Measurements from ENCODE around the gene HRAS.
"Not testable (repeated sequence)": the region's sequence is repeated elsewhere in the genome, so short reads cannot be mapped to it uniquely, and the experiment has no call there.

The HRAS gene

DNA sequence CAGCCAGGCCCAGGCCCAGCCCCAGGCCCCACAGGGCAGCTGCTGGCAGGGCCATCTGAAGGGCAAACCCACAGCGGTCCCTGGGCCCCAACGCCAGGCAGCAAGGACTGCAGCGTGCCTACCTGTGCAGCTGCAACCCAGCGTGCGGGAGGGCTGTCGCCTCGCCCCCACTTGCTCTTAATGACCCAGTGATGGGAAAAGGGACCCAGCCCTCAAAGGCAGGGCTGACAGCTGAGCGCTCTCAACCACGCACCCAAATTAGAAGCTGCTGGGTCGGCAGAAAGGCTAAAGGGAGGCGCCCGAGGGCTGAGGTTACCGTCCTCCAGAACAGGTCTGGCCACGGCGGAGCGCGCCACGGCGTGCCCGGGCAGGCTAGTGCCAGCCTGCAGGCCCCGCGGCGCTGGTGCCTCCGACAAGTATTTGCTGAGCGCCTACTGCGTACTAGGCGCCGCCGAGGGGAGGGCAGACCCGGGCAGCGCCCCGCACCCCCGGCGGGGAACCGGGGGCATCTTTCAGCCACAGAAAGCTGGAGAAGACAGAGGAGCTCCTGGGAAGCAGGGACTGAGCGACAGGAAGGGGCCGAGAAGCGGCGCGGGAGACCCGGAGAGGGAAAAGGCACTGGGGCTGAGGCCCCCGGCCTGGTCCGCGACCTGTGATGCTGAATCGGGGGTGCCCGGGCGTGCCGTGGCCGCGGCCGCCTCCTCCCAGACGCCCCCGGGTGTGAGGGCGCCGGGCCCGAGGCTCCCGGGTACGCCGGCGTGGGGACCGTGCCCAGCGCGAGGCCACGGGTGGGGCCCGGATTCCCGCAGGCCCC, 773 bp downstream of the HRAS start:
- DNase-seq (ENCODE audit: low read depth, low spot score): peak; percentile 61

DNA sequence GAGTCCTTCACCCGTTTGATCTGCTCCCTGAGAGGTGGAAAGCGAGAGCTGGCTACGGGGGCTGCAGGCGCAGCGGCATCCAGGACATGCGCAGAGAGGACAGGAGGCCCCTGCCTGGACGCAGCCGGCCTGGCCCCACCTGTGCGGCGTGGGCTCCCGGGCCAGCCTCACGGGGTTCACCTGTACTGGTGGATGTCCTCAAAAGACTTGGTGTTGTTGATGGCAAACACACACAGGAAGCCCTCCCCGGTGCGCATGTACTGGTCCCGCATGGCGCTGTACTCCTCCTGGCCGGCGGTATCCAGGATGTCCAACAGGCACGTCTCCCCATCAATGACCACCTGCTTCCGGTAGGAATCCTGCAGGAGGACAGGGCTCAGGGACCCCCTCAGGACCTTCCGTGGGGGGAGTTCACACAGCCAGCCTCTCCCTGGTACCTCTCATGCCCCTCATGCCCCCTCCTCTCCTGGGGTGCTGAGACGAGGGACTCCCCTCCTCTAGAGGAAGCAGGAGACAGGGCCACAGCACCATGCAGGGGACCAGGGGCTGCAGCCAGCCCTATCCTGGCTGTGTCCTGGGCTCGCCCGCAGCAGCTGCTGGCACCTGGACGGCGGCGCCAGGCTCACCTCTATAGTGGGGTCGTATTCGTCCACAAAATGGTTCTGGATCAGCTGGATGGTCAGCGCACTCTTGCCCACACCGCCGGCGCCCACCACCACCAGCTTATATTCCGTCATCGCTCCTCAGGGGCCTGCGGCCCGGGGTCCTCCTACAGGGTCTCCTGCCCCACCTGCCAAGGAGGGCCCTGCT, 1.6 kb downstream of the HRAS start:
- no peak for DNase-seq (ENCODE audit: low read depth, low spot score)

DNA sequence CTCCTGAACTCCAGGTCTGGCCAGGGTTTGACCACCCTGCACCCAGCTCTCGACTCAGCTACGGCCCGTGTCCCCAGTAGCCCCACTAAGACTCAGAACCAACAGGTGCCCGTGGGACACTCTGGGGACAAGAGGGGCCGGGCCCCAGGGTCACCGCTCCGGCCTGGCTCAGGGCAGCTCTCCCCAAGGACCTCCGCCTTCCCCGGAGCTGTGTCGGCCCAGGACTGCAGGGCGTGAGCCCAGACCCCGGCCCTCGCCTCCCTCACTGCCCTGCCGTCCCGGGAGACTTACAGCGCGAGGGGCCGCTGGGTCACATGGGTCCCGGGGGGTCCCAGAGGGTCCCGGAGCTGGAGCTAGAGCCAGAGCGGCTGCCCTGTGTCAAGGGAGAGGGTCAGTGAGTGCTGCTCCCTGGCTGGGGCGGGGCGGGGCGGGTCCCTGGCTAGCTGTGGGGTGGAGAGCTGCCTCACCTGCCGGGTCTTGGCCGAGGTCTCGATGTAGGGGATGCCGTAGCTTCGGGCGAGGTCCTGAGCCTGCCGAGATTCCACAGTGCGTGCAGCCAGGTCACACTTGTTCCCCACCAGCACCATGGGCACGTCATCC, 2.3 kb downstream of the HRAS start:
- DNase-seq (ENCODE audit: low read depth, low spot score): no peak

DNA sequence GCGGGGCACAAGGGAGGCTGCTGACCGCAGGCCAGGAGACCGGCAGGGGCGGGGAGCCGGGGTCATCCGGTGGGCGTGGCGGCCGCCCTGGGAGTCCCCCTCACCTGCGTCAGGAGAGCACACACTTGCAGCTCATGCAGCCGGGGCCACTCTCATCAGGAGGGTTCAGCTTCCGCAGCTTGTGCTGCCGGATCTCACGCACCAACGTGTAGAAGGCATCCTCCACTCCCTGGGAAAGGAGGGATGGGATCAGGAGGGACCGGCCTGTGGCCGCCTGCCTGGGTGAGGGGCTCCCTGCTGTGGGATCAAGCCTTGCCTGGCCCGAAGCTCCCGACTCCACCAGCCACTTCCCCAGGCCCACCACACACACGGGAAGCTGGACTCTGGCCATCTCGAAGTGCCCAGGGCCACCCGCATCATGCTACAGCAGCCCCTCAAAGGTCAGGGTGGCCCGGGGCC, 2.8 kb downstream of the HRAS start:
- no peak for DNase-seq (ENCODE audit: low read depth, low spot score)

DNA sequence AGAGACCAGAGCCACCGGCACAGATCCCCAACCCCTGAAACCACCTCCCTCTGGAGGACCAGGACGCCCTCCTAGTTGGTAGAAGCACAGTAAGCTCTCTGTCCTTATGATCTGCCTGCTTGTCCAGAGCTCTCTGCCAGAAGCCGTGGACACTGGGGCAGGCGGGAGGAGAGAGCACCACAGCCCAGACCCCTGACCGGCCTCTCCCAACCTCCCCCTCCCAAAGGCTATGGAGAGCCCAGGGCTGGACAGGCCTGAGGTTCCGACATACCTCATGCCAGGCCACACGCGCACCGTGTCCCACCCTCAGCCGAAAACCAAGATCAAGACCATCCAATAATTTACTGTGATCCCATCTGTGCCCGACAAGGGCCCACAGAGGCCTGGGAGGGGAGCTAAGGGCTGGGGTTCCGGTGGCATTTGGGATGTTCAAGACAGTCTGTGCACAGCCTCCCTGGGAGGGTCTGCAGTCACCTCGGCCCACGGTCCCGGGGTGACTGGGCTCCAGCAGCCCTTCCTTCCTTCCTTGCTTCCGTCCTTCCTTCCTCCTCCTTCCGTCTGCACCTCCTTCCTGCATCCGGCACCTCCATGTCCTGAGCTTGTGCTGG, 3.4 kb downstream of the HRAS start:
- no peak for DNase-seq (ENCODE audit: low read depth, low spot score)

DNA sequence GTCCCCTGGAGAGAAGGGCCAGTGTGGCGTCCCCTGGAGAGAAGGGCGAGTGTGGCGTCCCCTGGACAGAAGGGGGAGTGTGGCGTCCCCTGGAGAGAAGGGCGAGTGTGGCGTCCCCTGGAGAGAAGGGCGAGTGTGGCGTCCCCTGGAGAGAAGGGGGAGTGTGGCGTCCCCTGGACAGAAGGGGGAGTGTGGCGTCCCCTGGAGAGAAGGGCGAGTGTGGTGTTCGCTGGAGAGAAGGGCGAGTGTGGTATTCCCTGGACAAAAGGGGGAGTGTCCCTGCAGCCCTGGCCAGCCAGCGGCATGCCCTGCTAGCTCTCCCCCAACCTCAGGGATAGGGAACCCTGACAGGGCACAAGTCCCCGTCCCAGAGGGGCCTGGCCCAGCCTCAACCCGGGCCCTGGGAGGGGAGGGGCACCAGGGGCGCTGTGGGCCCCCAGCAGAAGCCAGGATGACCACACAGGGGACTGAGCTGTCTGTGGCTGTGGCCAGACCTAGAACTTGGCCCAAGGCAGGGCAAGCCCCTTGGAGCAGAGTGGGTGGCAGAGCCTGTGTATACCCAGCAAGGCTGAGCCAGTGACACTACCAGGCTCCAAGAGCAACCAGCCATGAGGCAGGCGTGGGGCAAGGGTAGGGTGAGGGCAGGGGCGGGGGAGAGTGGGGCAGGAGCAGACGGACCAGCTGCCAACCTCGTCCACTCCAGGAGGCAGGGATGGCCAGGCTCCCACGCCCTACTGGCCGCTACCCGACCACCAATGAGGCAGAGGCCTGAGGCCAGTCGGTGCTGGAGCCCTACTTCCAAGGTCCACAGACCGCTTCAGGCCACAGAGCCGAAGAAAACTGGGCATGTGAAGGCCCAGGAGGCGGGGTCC, 4.2 kb downstream of the HRAS start:
- no peak for DNase-seq (ENCODE audit: low read depth, low spot score)

DNA sequence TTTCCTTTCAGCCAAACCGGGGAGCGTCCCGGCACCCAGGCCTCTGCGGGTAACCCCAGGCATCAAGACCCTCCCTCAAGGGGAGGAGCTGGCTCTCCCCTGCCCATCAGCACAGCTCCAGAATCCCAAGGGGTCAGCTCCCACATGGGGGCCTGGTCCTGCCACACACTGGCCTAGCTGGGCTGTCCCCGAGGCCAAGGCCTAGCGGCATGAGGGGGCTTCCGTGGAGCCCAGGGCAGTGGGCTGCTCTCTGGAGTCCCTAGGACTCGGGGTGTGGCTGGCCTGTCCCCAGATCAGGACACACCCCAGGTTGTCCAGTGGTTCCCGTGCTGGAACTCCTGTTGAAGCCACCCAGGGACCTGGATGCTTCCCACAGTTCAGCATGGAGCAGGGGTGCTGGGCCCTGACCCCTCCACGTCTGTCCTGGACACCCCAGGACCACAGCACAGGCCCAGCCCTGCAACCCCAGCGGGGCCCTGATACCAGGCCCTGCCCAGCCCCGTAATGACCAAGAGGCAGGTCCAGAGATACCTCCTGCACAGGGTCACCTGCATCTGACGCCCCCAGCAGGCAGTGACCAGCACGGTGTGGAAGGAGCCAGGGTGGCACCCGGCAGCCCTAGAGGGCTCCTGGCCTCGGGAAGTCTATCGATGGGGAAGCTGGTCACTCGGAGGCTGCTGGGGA, 5.5 kb downstream of the HRAS start:
- no peak for DNase-seq (ENCODE audit: low read depth, low spot score)

DNA sequence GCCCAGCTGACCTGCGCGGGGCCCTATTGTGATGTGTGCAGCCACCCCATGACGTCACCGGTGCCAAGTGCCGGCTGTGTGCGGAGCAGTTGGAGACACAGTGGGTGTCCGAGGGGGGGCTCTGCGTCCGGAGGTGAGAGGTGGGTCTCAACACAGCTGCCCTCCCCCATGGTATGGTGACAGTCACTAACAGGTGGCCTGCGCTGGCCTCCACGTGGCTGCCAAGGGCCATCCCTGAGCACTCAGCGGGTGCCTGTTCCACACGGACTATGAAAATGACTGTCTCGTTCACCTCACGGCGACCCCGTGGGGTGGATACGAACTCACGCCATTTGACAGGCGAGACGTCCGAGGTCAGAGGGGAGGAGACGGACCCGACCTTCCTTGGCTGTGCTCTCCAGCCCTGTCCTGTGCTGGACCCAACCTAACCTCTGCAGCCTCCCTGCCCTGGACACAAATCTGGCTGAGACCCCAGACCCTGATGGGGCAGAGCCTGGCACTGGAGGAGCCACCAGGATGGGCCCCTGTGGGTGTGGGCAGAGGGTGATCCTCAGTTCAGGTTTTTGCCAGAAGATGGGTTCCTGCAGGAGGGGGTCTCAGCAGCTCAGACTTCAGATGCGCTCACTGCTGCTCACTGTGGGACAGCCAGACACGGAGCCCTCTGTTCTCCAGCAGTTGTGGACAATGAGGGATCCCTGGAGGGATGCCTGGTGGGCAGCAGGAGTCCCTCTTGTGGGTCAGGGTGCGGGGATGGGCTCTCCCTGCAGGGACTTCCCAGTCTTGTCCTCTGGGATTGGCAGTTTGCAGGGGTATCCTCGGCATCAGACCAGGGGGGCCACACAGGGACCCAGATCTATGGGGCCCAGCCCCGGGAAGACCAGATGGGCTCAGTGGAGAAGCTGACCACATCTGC, 6.3 kb downstream of the HRAS start:
- DNase-seq (ENCODE audit: low read depth, low spot score): no peak

DNA sequence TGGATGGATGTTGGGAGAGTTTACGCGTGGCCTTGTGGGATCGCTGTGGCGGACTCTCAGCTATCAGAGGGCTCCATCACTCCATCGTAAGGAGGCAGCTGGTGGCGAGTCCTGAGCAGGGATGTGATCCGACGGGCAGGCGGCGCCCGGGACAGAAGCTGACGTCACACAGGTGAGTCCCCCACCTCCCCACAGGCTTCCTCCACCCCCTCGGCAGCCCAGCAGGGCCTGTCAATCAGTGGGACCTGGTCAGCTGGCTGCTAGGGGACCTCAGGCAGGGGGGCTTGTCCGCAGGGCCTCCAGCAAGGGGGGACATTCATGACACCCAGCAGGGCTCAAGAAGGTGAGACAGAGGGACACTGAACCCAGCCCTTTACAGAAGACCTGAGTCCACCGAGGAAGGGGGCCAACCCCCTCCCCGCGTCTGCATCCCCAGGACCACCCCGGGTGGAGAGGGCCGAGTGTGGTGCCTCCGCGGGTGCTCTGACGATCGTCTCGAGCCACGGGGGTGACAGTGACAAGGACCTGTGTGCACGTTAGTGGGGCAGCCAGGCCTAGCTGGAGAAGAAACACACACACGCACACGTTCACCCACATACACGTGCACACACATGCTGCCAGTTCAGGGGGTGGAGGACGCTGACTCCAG, 7.1 kb downstream of the HRAS start:
- DNase-seq (ENCODE audit: low read depth, low spot score): no peak

DNA sequence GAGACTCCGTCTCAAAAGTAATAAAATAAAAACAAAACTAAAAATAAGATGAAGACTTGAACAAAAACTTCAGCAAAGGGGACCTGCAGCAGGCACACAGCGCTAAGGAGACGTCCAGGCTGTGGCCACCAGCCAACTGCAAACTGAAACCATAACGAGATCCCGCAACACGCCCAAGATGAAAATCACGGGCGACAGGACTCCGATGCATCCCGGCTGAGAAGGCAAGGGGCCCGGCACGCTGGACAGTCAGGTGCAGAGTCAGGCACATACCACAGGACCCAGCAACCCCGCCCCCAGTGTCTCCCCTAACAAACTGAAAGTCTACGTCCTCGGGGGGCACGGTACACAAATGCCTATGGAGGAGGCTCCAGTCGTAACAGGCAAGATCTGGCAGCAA, 9.2 kb downstream of the HRAS start:
- no peak for DNase-seq (ENCODE audit: low read depth, low spot score)

DNA sequence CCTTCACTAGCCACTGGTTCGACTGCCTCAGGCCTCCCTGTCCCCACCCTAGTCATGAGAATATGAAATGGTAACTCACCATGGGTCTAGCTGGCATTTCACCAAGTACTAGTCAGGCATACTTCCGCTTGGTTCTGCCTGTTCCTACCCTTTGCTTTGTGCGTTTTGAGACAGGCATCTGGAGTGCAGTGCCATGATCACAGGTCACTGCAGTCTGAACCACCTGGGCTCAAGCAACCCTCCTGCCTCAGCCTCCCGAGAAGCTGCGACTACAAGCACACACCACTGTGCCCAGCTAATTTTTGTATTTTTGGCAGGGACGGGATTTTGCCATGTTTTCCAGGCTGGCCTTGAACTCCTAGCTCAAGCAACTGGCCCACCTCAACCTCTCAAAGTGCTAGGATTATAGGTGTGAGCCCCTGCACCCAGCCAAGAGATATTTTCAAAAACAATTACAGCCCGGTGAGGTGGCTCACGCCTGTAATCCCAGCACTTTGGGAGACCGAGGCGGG, 14.1 kb downstream of the HRAS start:
- no peak for DNase-seq (ENCODE audit: low read depth, low spot score)

DNA sequence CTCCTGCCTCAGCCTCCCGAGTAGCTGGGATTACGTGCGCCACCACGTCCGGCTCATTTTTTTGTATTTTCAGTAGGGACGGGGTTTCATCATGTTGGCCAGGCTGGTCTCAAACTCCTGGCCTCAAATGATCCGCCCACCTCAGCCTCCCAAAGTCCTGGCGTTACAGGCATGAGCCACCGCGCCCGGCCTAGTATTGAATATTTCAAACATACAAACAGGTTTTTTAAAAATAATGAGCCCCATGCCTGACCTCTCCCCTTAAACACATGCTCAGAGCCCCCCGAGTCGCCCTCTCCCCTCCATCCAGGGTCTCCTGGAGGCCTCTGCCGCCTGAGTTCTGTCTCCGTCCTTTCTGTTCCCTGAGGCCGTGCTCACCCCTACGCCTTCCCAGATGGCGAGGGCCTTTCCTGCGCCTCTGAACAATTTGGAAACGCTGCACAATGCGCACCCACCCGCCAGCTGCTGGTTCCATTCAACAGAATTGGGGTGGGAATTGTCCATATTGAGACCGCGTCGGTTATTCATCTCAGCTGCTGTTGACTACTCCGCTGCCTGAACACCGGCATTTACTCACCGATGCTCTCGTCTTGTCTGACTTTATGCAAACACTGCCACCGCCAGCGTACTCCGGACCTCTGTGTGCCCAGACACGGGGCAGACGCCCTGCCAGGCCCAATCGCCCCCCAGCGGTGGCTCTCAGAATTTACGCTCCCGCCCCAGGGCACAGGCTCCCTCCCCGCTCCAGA, 14.8 kb downstream of the HRAS start:
- no peak for DNase-seq (ENCODE audit: low read depth, low spot score)

DNA sequence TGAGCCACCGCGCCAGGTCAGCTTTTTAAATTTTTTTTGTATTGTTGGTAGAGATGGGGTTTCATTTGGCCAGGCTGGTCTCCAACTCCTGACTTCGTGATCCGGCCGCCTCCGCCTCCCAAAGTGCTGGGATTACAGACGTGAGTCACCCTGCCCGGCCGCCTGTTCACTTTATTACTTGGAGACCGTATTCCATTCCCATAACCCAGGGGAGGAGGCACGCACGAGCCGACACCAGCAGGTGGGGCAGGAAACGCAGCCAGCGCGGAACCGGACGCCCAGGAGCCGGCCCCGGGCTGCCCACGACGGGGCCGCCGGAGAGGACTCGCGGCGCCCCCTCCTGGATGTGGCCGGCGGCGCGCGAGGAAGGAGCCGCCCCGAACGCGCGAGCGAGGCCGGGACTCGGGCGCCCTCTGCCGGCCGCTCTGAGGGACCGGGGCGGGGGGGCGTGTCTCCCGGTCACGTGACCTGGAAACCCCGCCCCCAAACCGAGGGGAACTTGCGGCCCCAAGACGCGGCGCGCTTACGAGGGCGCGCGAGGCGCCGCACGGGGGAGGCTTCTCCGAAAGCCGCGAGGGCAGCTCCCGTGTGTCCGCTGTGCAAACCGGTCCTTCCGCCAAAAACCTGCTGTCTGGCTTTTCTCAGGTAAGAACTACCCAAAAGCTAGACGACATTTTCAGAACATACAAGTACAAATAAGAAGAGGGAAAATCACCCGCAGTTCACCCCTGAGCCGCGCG, 16.7 kb downstream of the HRAS start:
- DNase-seq (ENCODE audit: low read depth, low spot score): peak; percentile 95

DNA sequence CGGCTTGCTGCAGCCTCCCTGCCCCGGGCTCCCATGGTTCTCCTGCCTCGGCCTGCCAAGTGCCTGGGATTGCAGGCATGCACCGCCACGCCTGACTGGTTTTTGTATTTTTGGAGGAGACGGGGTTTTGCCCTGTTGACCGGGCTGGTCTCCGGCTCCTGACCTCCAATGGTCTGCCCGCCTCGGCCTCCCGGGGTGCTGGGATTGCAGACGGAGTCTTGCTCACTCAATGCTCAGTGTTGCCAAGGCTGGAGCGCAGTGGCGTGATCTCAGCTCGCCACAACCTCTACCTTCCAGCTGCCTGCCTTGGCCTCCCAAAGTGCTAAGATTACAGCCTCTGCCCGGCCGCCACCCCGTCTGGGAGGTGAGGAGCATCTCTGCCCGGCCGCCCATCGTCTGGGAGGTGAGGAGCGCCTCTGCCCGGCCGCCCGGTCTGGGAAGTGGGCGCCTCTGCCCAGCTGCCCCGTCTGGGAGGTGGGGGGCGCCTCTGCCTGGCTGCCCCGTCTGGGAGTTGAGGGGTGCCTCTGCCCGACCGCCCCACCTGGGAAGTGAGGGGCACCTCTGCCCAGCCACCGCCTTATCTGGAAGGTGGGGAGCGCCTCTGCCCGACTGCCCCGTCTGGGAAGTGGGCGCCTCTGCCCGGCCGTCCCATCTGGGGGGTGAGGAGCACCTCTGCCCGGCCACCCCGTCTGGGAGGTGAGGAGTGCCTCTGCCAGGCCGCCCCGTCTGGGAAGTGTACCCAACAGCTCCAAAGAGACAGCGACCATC, 18.3 kb downstream of the HRAS start:
- DNase-seq (ENCODE audit: low read depth, low spot score): not testable (repeated sequence)

DNA sequence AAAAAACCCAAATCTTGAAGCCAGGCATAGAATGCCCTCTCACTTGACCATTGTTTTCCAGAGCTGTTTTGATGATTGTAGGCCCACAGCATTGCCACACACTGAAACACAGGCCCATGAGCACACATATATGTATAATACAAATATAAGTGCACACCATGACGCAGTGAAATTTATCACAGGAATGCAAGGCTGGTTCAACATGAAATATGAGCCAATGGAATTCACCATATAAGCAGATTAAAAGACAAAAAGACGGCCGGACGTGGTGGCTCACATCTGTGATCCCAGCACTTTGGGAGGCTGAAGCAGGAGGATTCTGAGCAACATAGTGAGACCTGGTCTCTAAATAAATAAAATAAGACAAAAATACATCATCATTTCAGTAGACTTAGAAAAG, 19.0 kb downstream of the HRAS start:
- DNase-seq (ENCODE audit: low read depth, low spot score): no peak

DNA sequence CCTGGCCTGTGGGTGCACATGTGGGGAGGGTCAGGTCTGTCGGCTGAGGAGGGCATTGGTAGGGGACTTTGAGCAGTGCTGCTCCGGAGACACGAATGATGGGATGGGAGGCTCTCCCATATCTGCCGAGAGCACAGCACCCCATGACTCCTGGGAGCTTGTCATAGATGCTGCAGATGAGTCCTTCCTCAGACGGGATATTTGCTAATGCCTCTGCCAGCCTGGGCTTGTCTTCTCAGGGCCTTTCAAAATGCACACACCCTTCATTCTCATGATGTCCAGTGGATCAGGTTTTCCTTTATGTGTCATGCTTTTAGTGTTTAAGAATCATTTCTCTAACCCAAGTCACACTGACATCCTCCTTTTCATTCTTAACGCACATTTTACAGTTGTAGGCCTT, 20.2 kb downstream of the HRAS start:
- no peak for DNase-seq (ENCODE audit: low read depth, low spot score)

DNA sequence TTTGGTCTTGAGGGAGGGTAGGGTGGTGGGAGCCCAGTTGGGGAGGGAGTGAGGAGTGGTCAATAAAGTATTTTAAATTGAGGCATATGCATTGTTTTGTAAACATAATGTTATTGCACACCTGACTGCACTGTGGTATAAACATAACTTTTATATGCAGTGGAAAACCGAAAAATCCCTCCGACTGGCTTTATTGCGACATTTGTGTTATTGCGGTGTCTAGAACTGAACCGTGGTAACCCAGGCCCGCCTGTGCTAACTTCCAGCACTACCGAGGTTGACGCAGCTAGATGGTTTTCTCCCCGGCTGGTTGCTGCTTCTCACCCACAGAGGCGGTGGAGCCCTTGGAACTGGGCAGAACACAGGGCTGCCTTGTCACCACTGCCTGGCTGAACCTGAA, 20.8 kb downstream of the HRAS start:
- no peak for DNase-seq (ENCODE audit: low read depth, low spot score)

Measured in astrocyte of the hippocampus (primary cell).